ENCODE results near the gene SDHAF2. TPM values are rescaled to one million over a fixed set of nuclear protein-coding genes. Genes with fewer than 3 reads are reported as not detected.

SDHAF2 gene
- total RNA-seq, 1 experiment from 2014 or later: 43.2 TPM

DNA sequence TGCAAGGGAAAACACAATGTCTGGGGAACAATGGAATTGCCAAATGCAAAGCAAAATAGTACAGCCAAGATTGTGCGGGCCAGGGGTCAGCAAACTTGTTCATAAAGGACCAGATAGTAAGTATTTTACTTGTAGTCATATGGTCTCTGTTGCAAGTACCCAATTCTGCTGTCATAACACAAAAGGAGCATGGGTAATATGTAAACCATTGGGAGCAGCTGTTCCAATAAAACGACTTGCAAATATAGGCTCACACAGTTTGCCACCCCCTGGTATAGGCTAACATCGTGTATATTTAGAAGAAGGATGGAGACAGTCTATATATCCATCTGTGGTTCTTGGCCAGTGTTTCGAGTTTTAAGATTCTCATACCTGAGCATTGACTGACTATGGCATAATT lies 15.6 kb downstream of the SDHAF2 start:
- intact Hi-C loops (cut with micrococcal nuclease; ENCODE audit: unreplicated experiment): loop anchor here (10.0 kb wide), 1 partner anchor 69 kb away; no protein-coding TSS in a partner anchor
- H3K9me3 ChIP-seq (ENCODE audit: control insufficient read depth, insufficient read depth, low read depth, low read length): no peaks in the 10 kb centered on the region

DNA sequence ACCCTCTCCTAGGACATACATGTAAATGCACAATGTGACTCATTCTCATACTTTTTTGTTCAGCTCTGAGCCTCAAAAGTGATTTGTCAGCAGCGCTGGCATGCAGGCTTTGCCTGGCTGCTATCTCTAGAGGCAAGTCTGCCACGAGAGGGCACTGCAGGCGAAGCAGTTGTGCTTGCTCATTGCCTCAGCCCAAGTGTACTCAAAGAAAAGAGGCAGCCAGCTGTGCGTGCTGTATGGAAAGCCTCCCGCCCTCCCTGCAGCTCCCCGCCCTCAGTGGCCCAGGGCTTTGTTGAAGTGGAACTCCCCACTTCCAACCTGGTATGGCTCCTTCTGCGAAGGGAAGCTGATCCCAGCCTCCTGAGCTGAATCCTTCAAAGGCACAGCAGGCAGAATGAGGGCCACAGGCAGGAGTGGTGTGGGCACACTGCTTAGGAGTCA lies 16.3 kb downstream of the SDHAF2 start:
- H3K27me3 ChIP-seq (ENCODE audit: control insufficient read depth, insufficient read depth, low read length): no peaks in the 10 kb centered on the region
- no peak for TF ChIP-seq SIN3A (IDR thresholded peaks at IDR 0.05; ENCODE audit: borderline replicate concordance, insufficient read depth, low read depth, low read length)
- TF ChIP-seq, protein P1, sequence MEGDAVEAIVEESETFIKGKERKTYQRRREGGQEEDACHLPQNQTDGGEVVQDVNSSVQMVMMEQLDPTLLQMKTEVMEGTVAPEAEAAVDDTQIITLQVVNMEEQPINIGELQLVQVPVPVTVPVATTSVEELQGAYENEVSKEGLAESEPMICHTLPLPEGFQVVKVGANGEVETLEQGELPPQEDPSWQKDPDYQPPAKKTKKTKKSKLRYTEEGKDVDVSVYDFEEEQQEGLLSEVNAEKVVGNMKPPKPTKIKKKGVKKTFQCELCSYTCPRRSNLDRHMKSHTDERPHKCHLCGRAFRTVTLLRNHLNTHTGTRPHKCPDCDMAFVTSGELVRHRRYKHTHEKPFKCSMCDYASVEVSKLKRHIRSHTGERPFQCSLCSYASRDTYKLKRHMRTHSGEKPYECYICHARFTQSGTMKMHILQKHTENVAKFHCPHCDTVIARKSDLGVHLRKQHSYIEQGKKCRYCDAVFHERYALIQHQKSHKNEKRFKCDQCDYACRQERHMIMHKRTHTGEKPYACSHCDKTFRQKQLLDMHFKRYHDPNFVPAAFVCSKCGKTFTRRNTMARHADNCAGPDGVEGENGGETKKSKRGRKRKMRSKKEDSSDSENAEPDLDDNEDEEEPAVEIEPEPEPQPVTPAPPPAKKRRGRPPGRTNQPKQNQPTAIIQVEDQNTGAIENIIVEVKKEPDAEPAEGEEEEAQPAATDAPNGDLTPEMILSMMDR (IDR thresholded peaks at IDR 0.05): peak; percentile 91
- peak overlapping the region; percentile 31; the same call in 1 of the 2 replicates for H3K27ac ChIP-seq (ENCODE audit: low read length)
- ChIA-PET POLR2A (interaction anchor here (0.6 kb wide), 1 partner anchor 20 kb away, joined by 3 read pairs; no protein-coding TSS in a partner anchor), CTCF (interaction anchor here (0.5 to 1.4 kb wide), 8 partner anchors 27 to 287 kb away, joined by 3 to 8 read pairs (median 5); no protein-coding TSS in a partner anchor)
- BruUV-seq (replicated peaks): no TSS peak
- intact Hi-C loops (cut with micrococcal nuclease; ENCODE audit: unreplicated experiment): loop anchor here (10.0 kb wide), 1 partner anchor 69 kb away; no protein-coding TSS in a partner anchor
- DNase-seq (ENCODE audit: low read depth, low spot score): peak; percentile 55
- ATAC-seq: peak; percentile 95
- peaks cover 3% of the 10 kb centered on the region; the same call in 1 of the 2 replicates for H3K4me1 ChIP-seq (ENCODE audit: control insufficient read depth, insufficient read depth, low read length)
- in situ Hi-C loops (cut with HindIII; ENCODE audit: low pct_unique_long_range_greater_than_20kb, low sequenced_read_pairs): no loop called here
- no peak overlapping the region for H3K4me3 ChIP-seq (ENCODE audit: low read depth in 2 of 2, low read length in 2 of 2)
- H3K9me3 ChIP-seq (ENCODE audit: control insufficient read depth, insufficient read depth, low read depth, low read length): no peaks in the 10 kb centered on the region
- peaks cover 21% of the 10 kb centered on the region; the same call in 1 of the 2 replicates for H3K36me3 ChIP-seq (ENCODE audit: control insufficient read depth, insufficient read depth, low read length)

More for the DNA sequence above, 15.6 kb downstream of the SDHAF2 start:
- Histone ChIP-seq H3K4me3 (ENCODE audit: low read depth in 2 of 2, low read length in 2 of 2) (no peak overlapping the region), H3K27ac (ENCODE audit: low read length) (no peak overlapping the region), H3K27me3 (ENCODE audit: control insufficient read depth, insufficient read depth, low read length) (no peaks in the 10 kb centered on the region), H3K36me3 (ENCODE audit: control insufficient read depth, insufficient read depth, low read length) (peaks cover 21% of the 10 kb centered on the region; the same call in 1 of the 2 replicates), H3K4me1 (ENCODE audit: control insufficient read depth, insufficient read depth, low read length) (peaks cover 3% of the 10 kb centered on the region; the same call in 1 of the 2 replicates)
- no peak for ATAC-seq
- no peak for TF ChIP-seq TCF7L2 (IDR thresholded peaks at IDR 0.05; ENCODE audit: low read depth, low read length)
- TF ChIP-seq SIN3A (IDR thresholded peaks at IDR 0.05; ENCODE audit: borderline replicate concordance, insufficient read depth, low read depth, low read length): no peak
- TF ChIP-seq, protein P2, sequence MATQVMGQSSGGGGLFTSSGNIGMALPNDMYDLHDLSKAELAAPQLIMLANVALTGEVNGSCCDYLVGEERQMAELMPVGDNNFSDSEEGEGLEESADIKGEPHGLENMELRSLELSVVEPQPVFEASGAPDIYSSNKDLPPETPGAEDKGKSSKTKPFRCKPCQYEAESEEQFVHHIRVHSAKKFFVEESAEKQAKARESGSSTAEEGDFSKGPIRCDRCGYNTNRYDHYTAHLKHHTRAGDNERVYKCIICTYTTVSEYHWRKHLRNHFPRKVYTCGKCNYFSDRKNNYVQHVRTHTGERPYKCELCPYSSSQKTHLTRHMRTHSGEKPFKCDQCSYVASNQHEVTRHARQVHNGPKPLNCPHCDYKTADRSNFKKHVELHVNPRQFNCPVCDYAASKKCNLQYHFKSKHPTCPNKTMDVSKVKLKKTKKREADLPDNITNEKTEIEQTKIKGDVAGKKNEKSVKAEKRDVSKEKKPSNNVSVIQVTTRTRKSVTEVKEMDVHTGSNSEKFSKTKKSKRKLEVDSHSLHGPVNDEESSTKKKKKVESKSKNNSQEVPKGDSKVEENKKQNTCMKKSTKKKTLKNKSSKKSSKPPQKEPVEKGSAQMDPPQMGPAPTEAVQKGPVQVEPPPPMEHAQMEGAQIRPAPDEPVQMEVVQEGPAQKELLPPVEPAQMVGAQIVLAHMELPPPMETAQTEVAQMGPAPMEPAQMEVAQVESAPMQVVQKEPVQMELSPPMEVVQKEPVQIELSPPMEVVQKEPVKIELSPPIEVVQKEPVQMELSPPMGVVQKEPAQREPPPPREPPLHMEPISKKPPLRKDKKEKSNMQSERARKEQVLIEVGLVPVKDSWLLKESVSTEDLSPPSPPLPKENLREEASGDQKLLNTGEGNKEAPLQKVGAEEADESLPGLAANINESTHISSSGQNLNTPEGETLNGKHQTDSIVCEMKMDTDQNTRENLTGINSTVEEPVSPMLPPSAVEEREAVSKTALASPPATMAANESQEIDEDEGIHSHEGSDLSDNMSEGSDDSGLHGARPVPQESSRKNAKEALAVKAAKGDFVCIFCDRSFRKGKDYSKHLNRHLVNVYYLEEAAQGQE (IDR thresholded peaks at IDR 0.05; ENCODE audit: insufficient read depth in 1 of 2, low read depth in 2 of 2, low read length in 1 of 2): no peak
- TF ChIP-seq POLR2AphosphoS5 (IDR thresholded peaks at IDR 0.05; ENCODE audit: low read depth, low read length): no peak
- TF ChIP-seq, protein P1 (IDR thresholded peaks at IDR 0.05): no peak
- ChIA-PET POLR2A (interaction anchor here (0.5 to 0.6 kb wide), 2 partner anchors 12 to 21 kb away, joined by 3 to 4 read pairs; no protein-coding TSS in a partner anchor), CTCF (interaction anchor here (1.1 to 1.4 kb wide), 2 partner anchors 71 to 288 kb away, joined by 4 to 8 read pairs; no protein-coding TSS in a partner anchor)
- DNase-seq (ENCODE audit: low read depth, low spot score): no peak
- in situ Hi-C loops (cut with HindIII; ENCODE audit: low pct_unique_long_range_greater_than_20kb, low sequenced_read_pairs): no loop called here
- TSS peak; percentile 10 for BruUV-seq (replicated peaks)

Measured in Panc1 (cell line).